Thyroid gland (tissue), 4 donors: Measurements from ENCODE around the gene PIK3CD. TPM values are rescaled to one million over a fixed set of nuclear protein-coding genes. Genes with fewer than 3 reads are reported as not detected.

Source experiments
- DNase-seq, 2 donors: peaks; one replicate each; pipeline ENCODE4 v3.0.0-alpha.2; 2019
- H3K27ac ChIP-seq, 3 donors: fragments of 200-600 bp; sonication (generic); 1 replicate in 2 of 3; 2 replicates in 1 of 3; pipeline ENCODE4 v1.5.1; 2016 to 2019; ENCODE audit warnings: mild to moderate bottlenecking in 1 of 3, moderate library complexity in 1 of 3
- H3K27me3 ChIP-seq: fragments of 200-600 bp; sonication (generic); one replicate; pipeline ENCODE4 v1.5.1; 2019
- H3K36me3 ChIP-seq, 2 donors: fragments of 200-600 bp; sonication (generic); one replicate each; pipeline ENCODE4 v1.5.1; 2016 to 2019
- H3K4me1 ChIP-seq, 2 donors: fragments of 200-600 bp; sonication (generic); one replicate each; pipeline ENCODE4 v1.5.1; 2017 to 2019
- H3K4me3 ChIP-seq, 3 donors: fragments of 200-600 bp; sonication (generic); replicated peaks in 1 of 3; 1 replicate in 2 of 3; 2 replicates in 1 of 3; pipeline ENCODE4 v1.5.1; 2016; ENCODE audit warnings: mild to moderate bottlenecking in 1 of 3
- H3K9me3 ChIP-seq: fragments of 200-600 bp; sonication (generic); one replicate; pipeline ENCODE4 v1.5.1; 2017
- CTCF ChIP-seq, 6 experiments: fragments of 200-600 bp in 3 of 6; fragments of 450-650 bp in 3 of 6; sonication (generic) in 3 of 6; IDR thresholded peaks; one replicate each; pipeline ENCODE4 v1.5.1; 2016 to 2019; ENCODE audit warnings: antibody characterized with exemption in 6 of 6, mild to moderate bottlenecking in 2 of 6, inconsistent platforms in 1 of 6, moderate library complexity in 1 of 6
- POLR2A ChIP-seq, 2 donors: fragments of 450-650 bp; IDR thresholded peaks; one replicate each; pipeline ENCODE4 v1.6.1; 2017; ENCODE audit warnings: antibody characterized with exemption in 2 of 2, mild to moderate bottlenecking in 2 of 2, moderate library complexity in 1 of 2
- WGBS, 2 donors: methylation state at CpG; one replicate each; pipeline ENCODE4 v1.1.5; 2017; 5-methylcytosine and 5-hydroxymethylcytosine counted together
- intact Hi-C: fragments of 100-400 bp; cut with DNase I; formaldehyde crosslinking; loops from one replicate; pipeline ENCODE4 v1.15.1; 2023
- total RNA-seq, 4 donors: library from RNA; depleted of rRNA; stranded (reverse); fragments of >200 nt; gene quantifications; one replicate each; pipeline ENCODE4 v1.2.3, GENCODE V29; 2016

PIK3CD gene
- total RNA-seq, 4 donors from 2014 or later, result 5.9 to 9.5 (median 7.7) TPM

- TF ChIP-seq CTCF (IDR thresholded peaks at IDR 0.05) (no peak), POLR2A (IDR thresholded peaks at IDR 0.05) (no peak)
- Histone ChIP-seq H3K4me1 (peaks cover 24 to 26% of the 10 kb centered on the region in 2 donors), H3K36me3 (peaks cover 9% of the 10 kb centered on the region in 2 donors), H3K27ac (no peak overlapping the region), H3K9me3 (no peaks in the 10 kb centered on the region), H3K27me3 (no peaks in the 10 kb centered on the region), H3K4me3 (no peak overlapping the region)
- intact Hi-C loops, result no loop called here
- DNase-seq, result peak; percentile 87 to 89
- 72 to 76% methylated on average over 12 of the region's 12 CpGs for WGBS, 2 donors
These were observed 101.6 kb downstream of the PIK3CD start for GRCh38 chr1:9753121-9753531.

- peak; percentile 32 to 48 for DNase-seq
- H3K27ac ChIP-seq, result peak overlapping the region in 2 of 3 donors; percentile 18 to 58
- intact Hi-C loops, result no loop called here
- no peaks in the 10 kb centered on the region for H3K36me3 ChIP-seq
- no peaks in the 10 kb centered on the region for H3K9me3 ChIP-seq
- 23 to 30% methylated on average over 10 of the region's 10 CpGs for WGBS, 2 donors
- H3K4me1 ChIP-seq, result peaks cover 24 to 26% of the 10 kb centered on the region in 2 donors
- no peaks in the 10 kb centered on the region for H3K27me3 ChIP-seq
- no peak overlapping the region for H3K4me3 ChIP-seq
- TF ChIP-seq CTCF (IDR thresholded peaks at IDR 0.05) (no peak), POLR2A (IDR thresholded peaks at IDR 0.05) (no peak)
These were observed 104.0 kb downstream of the PIK3CD start for GRCh38 chr1:9755441-9755995.

DNA sequence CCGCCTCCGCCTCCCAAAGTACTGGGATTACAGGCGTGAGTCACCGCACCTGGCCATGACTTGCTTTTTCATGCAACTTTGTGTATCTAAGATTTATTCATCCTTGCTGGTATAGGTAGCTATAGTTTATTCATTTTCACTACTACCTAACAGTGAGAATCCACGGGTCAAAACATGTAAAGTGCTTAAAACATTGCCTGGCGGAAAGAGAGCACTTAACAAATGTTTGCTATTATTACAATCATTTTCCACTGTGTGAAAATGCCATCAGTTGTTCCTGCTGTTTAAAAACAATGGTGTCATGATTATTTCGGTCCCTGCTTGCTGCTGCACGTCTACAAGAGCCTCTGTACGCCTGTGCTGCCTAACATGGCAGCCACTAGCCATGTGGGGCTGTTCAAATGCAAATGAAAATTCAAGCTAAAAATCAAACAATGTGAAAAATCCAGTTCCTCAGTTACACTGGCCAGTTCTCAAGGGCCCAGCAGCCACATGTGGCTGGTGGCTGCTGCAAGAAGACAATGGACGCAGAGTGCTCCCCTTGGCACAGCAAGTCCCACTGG is 107.1 kb downstream of the PIK3CD start:
- TF ChIP-seq POLR2A (IDR thresholded peaks at IDR 0.05) (no peak), CTCF (IDR thresholded peaks at IDR 0.05) (no peak)
- no peaks in the 10 kb centered on the region for H3K27me3 ChIP-seq
- peaks cover 15% of the 10 kb centered on the region in 2 donors for H3K4me1 ChIP-seq
- H3K36me3 ChIP-seq, result no peaks in the 10 kb centered on the region
- no peak for DNase-seq
- no peak overlapping the region for H3K4me3 ChIP-seq
- no peak overlapping the region for H3K27ac ChIP-seq
- 88% methylated on average over 10 of the region's 10 CpGs for WGBS, 2 donors
- H3K9me3 ChIP-seq, result no peaks in the 10 kb centered on the region
- intact Hi-C loops, result no loop called here

GRCh38 chr1:9759939-9760338 is 108.4 kb downstream of the PIK3CD start:
- Histone ChIP-seq H3K4me3 (no peak overlapping the region), H3K9me3 (no peaks in the 10 kb centered on the region), H3K4me1 (peaks cover 14 to 15% of the 10 kb centered on the region in 2 donors), H3K27me3 (no peaks in the 10 kb centered on the region), H3K27ac (no peak overlapping the region), H3K36me3 (no peaks in the 10 kb centered on the region)
- no peak for DNase-seq
- intact Hi-C loops, result no loop called here
- TF ChIP-seq CTCF (IDR thresholded peaks at IDR 0.05), result no peak
- no peak for TF ChIP-seq POLR2A (IDR thresholded peaks at IDR 0.05)
- 95% methylated on average over 2 of the region's 2 CpGs for WGBS, 2 donors

DNA sequence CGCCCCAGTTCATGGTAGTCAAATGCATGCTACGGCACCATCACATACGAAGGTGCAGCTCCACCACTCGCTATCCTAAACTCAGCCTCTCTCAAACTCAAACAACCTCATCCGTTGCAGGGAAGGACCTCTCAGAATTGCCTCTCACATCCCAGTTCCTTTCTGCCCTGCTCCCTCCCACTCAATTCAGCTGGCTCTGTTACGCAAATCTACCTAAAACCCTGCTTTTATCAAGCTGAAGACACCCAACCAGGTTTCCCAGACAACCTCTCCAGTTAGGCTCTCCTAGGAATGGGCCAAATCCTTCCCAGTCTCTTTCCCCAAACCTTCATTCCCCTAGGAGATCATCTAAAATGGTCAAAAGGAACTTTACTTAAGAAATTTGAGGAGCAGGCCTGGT is 109.3 kb downstream of the PIK3CD start:
- intact Hi-C loops, result no loop called here
- TF ChIP-seq CTCF (IDR thresholded peaks at IDR 0.05) (no peak), POLR2A (IDR thresholded peaks at IDR 0.05) (no peak)
- Histone ChIP-seq H3K4me1 (peaks cover 6% of the 10 kb centered on the region in 2 donors), H3K9me3 (no peaks in the 10 kb centered on the region), H3K36me3 (no peaks in the 10 kb centered on the region), H3K27me3 (no peaks in the 10 kb centered on the region), H3K27ac (no peak overlapping the region), H3K4me3 (no peak overlapping the region)
- DNase-seq, result no peak
- 98 to 99% methylated on average over 6 of the region's 6 CpGs for WGBS, 2 donors
